Measurements from ENCODE around the gene NRG4. TPM values are rescaled to one million over a fixed set of nuclear protein-coding genes. Genes with fewer than 3 reads are reported as not detected.

NRG4 gene
- total and polyA plus RNA-seq, 11 donors, result 1.1 TPM; not detected in 10

- Histone ChIP-seq H3K9me3 (peaks cover 0 to 11% (median 0%) of the 10 kb centered on the region in 12 donors), H3K27ac (no peak overlapping the region), H3K4me1 (no peaks in the 10 kb centered on the region), H3K4me3 (no peak overlapping the region), H3K36me3 (no peaks in the 10 kb centered on the region), H3K27me3 (peaks cover 0 to 11% (median 0%) of the 10 kb centered on the region in 9 donors)
- DNase-seq (no peak), ATAC-seq (no peak)
- TF ChIP-seq CTCF (IDR thresholded peaks at IDR 0.05) (no peak), POLR2A (IDR thresholded peaks at IDR 0.05) (no peak)
- intact Hi-C loops (cut with DNase I), result no loop called here
- 96 to 98% (median 97%) methylated on average over 1 of the region's 1 CpG for WGBS, 4 donors
These were observed 18.0 kb downstream of the NRG4 start for GRCh38 chr15:75994220-75994619.

GRCh38 chr15:75992897-75993296 is 19.3 kb downstream of the NRG4 start:
- DNase-seq (no peak), ATAC-seq (no peak)
- Histone ChIP-seq H3K27ac (no peak overlapping the region), H3K27me3 (peaks cover 0 to 6% (median 0%) of the 10 kb centered on the region in 9 donors), H3K4me3 (no peak overlapping the region), H3K36me3 (no peaks in the 10 kb centered on the region), H3K4me1 (no peaks in the 10 kb centered on the region), H3K9me3 (peaks cover 0 to 11% (median 0%) of the 10 kb centered on the region in 12 donors)
- intact Hi-C loops (cut with DNase I), result no loop called here
- TF ChIP-seq CTCF (IDR thresholded peaks at IDR 0.05) (no peak), POLR2A (IDR thresholded peaks at IDR 0.05) (no peak)

- peaks cover 0 to 11% (median 0%) of the 10 kb centered on the region in 12 donors for H3K9me3 ChIP-seq
- ATAC-seq (no peak), DNase-seq (no peak)
- intact Hi-C loops (cut with DNase I), result no loop called here
- H3K36me3 ChIP-seq, result no peaks in the 10 kb centered on the region
- no peak overlapping the region for H3K4me3 ChIP-seq
- no peak overlapping the region for H3K27ac ChIP-seq
- WGBS, 4 donors, result 90 to 95% (median 91%) methylated on average over 7 of the region's 7 CpGs
- TF ChIP-seq POLR2A (IDR thresholded peaks at IDR 0.05) (no peak), CTCF (IDR thresholded peaks at IDR 0.05) (no peak)
- peaks cover 0 to 4% (median 0%) of the 10 kb centered on the region in 9 donors for H3K27me3 ChIP-seq
- no peaks in the 10 kb centered on the region for H3K4me1 ChIP-seq
These were observed 22.3 kb downstream of the NRG4 start for GRCh38 chr15:75989875-75990274.

GRCh38 chr15:75989045-75989444 is 23.2 kb downstream of the NRG4 start:
- Histone ChIP-seq H3K9me3 (peaks cover 0 to 9% (median 0%) of the 10 kb centered on the region in 12 donors), H3K4me3 (no peak overlapping the region), H3K27ac (no peak overlapping the region), H3K27me3 (no peaks in the 10 kb centered on the region), H3K4me1 (no peaks in the 10 kb centered on the region), H3K36me3 (no peaks in the 10 kb centered on the region)
- no peak for ATAC-seq
- DNase-seq, result no peak
- intact Hi-C loops (cut with DNase I), result no loop called here
- no peak for TF ChIP-seq CTCF (IDR thresholded peaks at IDR 0.05)
- TF ChIP-seq POLR2A (IDR thresholded peaks at IDR 0.05), result no peak
- 85 to 94% (median 88%) methylated on average over 2 of the region's 2 CpGs for WGBS, 4 donors
